HL-60 (cell line): ENCODE data around the gene UBE2E2.
"Not testable (repeated sequence)": the region's sequence is repeated elsewhere in the genome, so short reads cannot be mapped to it uniquely, and the experiment has no call there.

Source experiments
- DNase-seq, 2 experiments: peaks; one replicate each; pipeline ENCODE4 v3.0.0-alpha.2; 2010 to 2020; ENCODE audit warnings: low read depth in 1 of 2, low spot score in 1 of 2
- H3K27ac ChIP-seq: fragments of 250-450 bp; sonication (Bioruptor Pico); replicated peaks from 2 replicates; pipeline ENCODE4 v1.5.1; 2020; ENCODE audit warnings: mild to moderate bottlenecking, moderate library complexity
- H3K27me3 ChIP-seq: fragments of 250-450 bp; sonication (Bioruptor Pico); 2 replicates; pipeline ENCODE4 v1.5.1; 2021; ENCODE audit warnings: mild to moderate bottlenecking, moderate library complexity; ENCODE audit not compliant: insufficient read depth, poor library complexity, severe bottlenecking
- H3K4me3 ChIP-seq: replicated peaks from 2 replicates; pipeline ENCODE4 v1.5.1; 2011; ENCODE audit warnings: mild to moderate bottlenecking, control low read depth, low read length; ENCODE audit not compliant: insufficient read depth
- GABPA ChIP-seq: IDR thresholded peaks from 2 replicates; pipeline ENCODE4 v1.6.1; 2012; ENCODE audit warnings: low read depth
- POLR2AphosphoS5 ChIP-seq: IDR thresholded peaks from 2 replicates; pipeline ENCODE4 v1.6.1; 2012; ENCODE audit warnings: low read depth
- SPI1 ChIP-seq: IDR thresholded peaks from 2 replicates; pipeline ENCODE4 v1.6.1; 2012; ENCODE audit warnings: low read depth, mild to moderate bottlenecking, borderline replicate concordance
- TF ChIP-seq, protein P1 (sequence below): IDR thresholded peaks from 2 replicates; pipeline ENCODE4 v1.6.1; 2012; ENCODE audit warnings: low read depth; ENCODE audit not compliant: insufficient replicate concordance
- TF ChIP-seq, protein P2 (sequence below): IDR thresholded peaks from one replicate; pipeline ENCODE4 v1.5.1; 2011; ENCODE audit warnings: low read length, control low read depth, inconsistent platforms; ENCODE audit not compliant: insufficient read depth

UBE2E2 gene

DNA sequence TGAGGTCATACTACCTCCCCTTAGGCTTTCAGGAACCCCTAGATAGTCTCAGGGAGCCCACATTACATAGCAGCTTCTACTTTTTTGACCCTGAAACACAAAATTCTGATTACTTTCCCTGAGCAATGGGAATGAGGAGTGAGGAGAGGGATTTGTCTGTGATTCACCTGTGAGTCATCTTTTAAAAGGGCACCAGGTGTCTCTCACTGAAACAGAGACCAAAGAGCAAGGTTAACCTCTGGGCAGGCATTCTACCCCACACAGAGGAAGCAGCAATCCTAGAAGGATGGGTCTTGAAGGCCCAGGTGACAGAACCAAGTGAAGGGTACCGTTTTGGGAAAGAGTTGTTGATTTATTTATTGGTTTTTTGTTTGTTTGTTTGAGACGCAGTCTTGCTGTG is 31.1 kb upstream of the UBE2E2 start:
- no peak for DNase-seq
- H3K27ac ChIP-seq: no peak overlapping the region
- TF ChIP-seq SPI1: no peak
- TF ChIP-seq, protein P1, sequence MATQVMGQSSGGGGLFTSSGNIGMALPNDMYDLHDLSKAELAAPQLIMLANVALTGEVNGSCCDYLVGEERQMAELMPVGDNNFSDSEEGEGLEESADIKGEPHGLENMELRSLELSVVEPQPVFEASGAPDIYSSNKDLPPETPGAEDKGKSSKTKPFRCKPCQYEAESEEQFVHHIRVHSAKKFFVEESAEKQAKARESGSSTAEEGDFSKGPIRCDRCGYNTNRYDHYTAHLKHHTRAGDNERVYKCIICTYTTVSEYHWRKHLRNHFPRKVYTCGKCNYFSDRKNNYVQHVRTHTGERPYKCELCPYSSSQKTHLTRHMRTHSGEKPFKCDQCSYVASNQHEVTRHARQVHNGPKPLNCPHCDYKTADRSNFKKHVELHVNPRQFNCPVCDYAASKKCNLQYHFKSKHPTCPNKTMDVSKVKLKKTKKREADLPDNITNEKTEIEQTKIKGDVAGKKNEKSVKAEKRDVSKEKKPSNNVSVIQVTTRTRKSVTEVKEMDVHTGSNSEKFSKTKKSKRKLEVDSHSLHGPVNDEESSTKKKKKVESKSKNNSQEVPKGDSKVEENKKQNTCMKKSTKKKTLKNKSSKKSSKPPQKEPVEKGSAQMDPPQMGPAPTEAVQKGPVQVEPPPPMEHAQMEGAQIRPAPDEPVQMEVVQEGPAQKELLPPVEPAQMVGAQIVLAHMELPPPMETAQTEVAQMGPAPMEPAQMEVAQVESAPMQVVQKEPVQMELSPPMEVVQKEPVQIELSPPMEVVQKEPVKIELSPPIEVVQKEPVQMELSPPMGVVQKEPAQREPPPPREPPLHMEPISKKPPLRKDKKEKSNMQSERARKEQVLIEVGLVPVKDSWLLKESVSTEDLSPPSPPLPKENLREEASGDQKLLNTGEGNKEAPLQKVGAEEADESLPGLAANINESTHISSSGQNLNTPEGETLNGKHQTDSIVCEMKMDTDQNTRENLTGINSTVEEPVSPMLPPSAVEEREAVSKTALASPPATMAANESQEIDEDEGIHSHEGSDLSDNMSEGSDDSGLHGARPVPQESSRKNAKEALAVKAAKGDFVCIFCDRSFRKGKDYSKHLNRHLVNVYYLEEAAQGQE: no peak
- no peak for TF ChIP-seq POLR2AphosphoS5
- TF ChIP-seq, protein P2, sequence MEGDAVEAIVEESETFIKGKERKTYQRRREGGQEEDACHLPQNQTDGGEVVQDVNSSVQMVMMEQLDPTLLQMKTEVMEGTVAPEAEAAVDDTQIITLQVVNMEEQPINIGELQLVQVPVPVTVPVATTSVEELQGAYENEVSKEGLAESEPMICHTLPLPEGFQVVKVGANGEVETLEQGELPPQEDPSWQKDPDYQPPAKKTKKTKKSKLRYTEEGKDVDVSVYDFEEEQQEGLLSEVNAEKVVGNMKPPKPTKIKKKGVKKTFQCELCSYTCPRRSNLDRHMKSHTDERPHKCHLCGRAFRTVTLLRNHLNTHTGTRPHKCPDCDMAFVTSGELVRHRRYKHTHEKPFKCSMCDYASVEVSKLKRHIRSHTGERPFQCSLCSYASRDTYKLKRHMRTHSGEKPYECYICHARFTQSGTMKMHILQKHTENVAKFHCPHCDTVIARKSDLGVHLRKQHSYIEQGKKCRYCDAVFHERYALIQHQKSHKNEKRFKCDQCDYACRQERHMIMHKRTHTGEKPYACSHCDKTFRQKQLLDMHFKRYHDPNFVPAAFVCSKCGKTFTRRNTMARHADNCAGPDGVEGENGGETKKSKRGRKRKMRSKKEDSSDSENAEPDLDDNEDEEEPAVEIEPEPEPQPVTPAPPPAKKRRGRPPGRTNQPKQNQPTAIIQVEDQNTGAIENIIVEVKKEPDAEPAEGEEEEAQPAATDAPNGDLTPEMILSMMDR: no peak
- no peak for TF ChIP-seq GABPA
- no peak overlapping the region for H3K4me3 ChIP-seq
- no peaks in the 10 kb centered on the region for H3K27me3 ChIP-seq

DNA sequence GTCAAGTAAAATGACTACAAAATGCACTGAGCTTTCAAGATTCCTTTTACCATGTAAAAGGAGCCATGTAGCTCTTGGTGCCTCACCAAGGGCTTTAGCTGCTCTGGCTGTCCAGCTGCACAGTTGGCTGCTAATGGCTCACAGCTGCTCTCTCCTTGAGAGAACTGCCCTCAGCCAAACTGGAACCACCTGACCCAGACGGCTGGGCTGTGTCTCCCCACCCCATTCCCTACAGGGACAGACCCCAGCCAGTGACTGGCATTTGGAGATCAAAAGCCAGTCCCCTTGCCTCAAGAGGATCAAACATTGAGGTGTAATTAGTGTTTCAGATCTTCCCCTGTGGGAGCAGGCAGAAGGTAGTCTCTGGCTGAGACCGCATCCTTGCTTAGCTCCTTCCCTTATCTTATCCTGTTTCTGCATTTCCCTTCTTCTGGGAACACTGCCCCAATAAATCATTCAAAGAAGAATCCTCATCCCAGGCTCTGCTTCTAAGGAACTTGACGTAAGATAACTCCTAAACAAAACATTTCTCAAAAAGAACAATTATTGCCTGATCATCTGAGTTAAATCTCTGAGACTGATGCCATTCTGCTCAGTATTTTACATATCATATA is 28.6 kb upstream of the UBE2E2 start:
- no peak for DNase-seq
- Histone ChIP-seq H3K27me3 (no peaks in the 10 kb centered on the region), H3K4me3 (no peak overlapping the region), H3K27ac (no peak overlapping the region)
- TF ChIP-seq GABPA (no peak), SPI1 (no peak), POLR2AphosphoS5 (no peak)
- TF ChIP-seq, protein P2: no peak
- TF ChIP-seq, protein P1: no peak

DNA sequence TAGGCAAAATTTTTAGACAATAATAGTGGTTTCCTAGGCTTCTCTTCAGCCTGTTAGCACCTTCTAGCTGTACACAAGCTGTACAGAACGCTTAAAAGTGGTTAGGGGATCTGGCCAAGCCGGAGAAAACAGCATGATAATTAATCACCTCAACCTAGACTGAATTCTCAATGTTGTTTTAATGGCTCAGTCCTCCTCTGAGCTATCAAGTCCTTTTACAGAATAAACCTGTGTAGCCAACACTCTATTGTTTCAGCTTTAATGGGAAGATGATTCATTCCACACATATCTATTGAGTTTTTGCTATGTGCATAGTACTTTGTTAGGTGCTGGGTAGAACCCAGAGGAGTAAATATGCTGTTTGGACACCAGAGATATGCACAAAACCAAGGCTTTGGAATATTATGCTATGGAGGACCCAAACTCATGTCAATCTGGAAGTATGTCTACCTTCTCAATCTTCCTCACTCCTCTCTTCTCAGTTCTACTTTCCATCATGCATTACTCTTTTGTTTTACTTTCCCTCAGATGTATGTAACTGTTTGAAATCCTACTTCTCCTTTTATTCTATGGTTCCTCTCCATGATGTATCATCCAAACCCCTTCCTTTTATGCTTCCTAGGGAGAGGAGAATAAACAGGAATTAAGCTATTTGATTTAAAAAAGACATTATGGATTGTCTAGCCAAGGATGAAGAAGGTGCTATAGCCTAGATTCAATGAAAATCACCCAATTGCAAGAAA is 27.6 kb upstream of the UBE2E2 start:
- Histone ChIP-seq H3K4me3 (no peak overlapping the region), H3K27ac (no peak overlapping the region), H3K27me3 (no peaks in the 10 kb centered on the region)
- no peak for DNase-seq
- peak; percentile 30; the same call in 1 of the 2 replicates for TF ChIP-seq SPI1
- TF ChIP-seq, protein P2: no peak

DNA sequence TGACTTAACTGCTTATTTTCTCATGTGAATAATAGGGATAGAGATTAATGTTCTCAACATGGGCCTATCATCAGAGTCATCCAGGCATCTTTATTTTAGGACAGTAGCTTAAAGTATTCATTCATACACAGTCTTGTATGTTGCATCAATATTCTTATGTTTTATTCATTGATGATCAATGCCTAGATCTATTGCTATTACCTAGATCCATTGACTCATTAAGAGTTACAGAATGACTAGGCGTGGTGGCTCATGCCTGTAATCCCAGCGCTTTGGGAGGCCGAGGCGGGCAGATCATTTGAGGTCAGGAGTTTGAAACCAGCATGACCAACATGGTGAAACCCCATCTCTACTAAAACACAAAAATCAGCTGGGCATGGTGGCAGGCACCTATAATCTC is 26.3 kb upstream of the UBE2E2 start:
- H3K27ac ChIP-seq, H3K27me3 ChIP-seq, DNase-seq, H3K4me3 ChIP-seq: not testable (repeated sequence)
